ENCODE measurements around the gene CCDC110.
A peak's percentile ranks its signal among the peaks of the same experiment; 100 is the strongest.

CCDC110 gene

GRCh38 chr4:185456131-185456530 lies 15.4 kb downstream of the CCDC110 start:
- no peak overlapping the region for H3K27ac ChIP-seq (ENCODE audit: low read depth, low read length)
- H3K4me3 ChIP-seq (ENCODE audit: low read length), result no peak overlapping the region
- H3K9ac ChIP-seq (ENCODE audit: low read depth, low read length), result no peak overlapping the region
- H3K4me1 ChIP-seq (ENCODE audit: insufficient read depth, low read length), result peaks cover 9% of the 10 kb centered on the region; the same call in 1 of the 2 replicates
- 50% methylated on average over 2 of the region's 2 CpGs for WGBS
- no peaks in the 10 kb centered on the region for H3K9me3 ChIP-seq (ENCODE audit: insufficient read depth, low read depth, low read length)
- no peaks in the 10 kb centered on the region for H3K27me3 ChIP-seq (ENCODE audit: insufficient read depth, low read length)
- no peaks in the 10 kb centered on the region for H3K36me3 ChIP-seq (ENCODE audit: insufficient read depth, low read length)

DNA sequence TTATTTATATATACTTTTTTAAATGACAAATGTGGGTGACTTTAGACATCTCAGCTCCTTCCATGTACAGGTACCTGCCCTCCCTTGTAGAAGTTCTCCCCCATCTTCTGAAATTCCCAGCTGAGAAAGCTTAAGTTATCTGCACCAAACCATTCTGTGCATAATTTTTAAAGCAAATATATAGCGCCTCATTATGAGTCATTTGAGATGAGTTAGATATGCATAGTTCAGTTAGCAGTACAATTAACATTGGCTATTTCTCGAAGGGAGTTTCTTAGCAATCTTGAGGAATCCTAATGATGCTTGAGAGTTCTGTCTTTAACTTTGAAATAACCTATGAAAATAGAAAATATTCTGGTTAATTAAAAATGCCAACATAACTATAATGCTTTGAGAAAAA lies 26.3 kb downstream of the CCDC110 start:
- Histone ChIP-seq H3K36me3 (ENCODE audit: insufficient read depth, low read length) (no peaks in the 10 kb centered on the region), H3K27ac (ENCODE audit: low read depth, low read length) (no peak overlapping the region), H3K9me3 (ENCODE audit: insufficient read depth, low read depth, low read length) (no peaks in the 10 kb centered on the region), H3K27me3 (ENCODE audit: insufficient read depth, low read length) (no peaks in the 10 kb centered on the region), H3K4me1 (ENCODE audit: insufficient read depth, low read length) (no peaks in the 10 kb centered on the region), H3K4me3 (ENCODE audit: low read length) (no peak overlapping the region), H3K9ac (ENCODE audit: low read depth, low read length) (no peak overlapping the region)
- WGBS, result 96% methylated on average over 2 of the region's 2 CpGs

DNA sequence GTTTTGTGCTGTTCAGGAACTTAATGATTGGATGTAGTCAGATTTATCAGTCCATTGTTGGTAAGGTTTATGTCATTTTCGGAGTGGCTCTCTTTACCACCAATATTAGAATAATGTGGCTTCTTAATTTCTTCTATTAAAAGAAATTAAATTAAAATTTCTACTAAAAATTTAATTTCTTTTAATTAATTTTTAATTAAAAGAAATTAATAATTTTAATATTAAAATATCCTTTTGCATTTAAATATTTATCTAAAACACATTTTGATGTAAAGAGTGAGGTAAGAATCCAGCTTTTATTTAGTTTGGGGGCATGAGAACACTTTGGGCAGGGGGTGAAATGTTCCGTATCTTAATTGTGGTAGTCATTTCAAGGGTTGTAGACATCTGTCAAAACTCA lies 30.1 kb downstream of the CCDC110 start:
- WGBS, result 100% methylated on average over 1 of the region's 2 CpGs
- Histone ChIP-seq H3K36me3 (ENCODE audit: insufficient read depth, low read length) (no peaks in the 10 kb centered on the region), H3K4me3 (ENCODE audit: low read length) (no peak overlapping the region), H3K27ac (ENCODE audit: low read depth, low read length) (no peak overlapping the region), H3K27me3 (ENCODE audit: insufficient read depth, low read length) (no peaks in the 10 kb centered on the region), H3K4me1 (ENCODE audit: insufficient read depth, low read length) (no peaks in the 10 kb centered on the region), H3K9me3 (ENCODE audit: insufficient read depth, low read depth, low read length) (no peaks in the 10 kb centered on the region), H3K9ac (ENCODE audit: low read depth, low read length) (no peak overlapping the region)

- no peaks in the 10 kb centered on the region for H3K27me3 ChIP-seq (ENCODE audit: insufficient read depth, low read length)
- no peaks in the 10 kb centered on the region for H3K36me3 ChIP-seq (ENCODE audit: insufficient read depth, low read length)
- no peak overlapping the region for H3K9ac ChIP-seq (ENCODE audit: low read depth, low read length)
- H3K27ac ChIP-seq (ENCODE audit: low read depth, low read length), result no peak overlapping the region
- H3K4me1 ChIP-seq (ENCODE audit: insufficient read depth, low read length), result no peaks in the 10 kb centered on the region
- no peak overlapping the region for H3K4me3 ChIP-seq (ENCODE audit: low read length)
- H3K9me3 ChIP-seq (ENCODE audit: insufficient read depth, low read depth, low read length), result no peaks in the 10 kb centered on the region
These were observed 33.7 kb downstream of the CCDC110 start for GRCh38 chr4:185437809-185438208.

- Histone ChIP-seq H3K4me1 (ENCODE audit: insufficient read depth, low read length) (no peaks in the 10 kb centered on the region), H3K9me3 (ENCODE audit: insufficient read depth, low read depth, low read length) (no peaks in the 10 kb centered on the region), H3K27me3 (ENCODE audit: insufficient read depth, low read length) (no peaks in the 10 kb centered on the region), H3K4me3 (ENCODE audit: low read length) (no peak overlapping the region), H3K27ac (ENCODE audit: low read depth, low read length) (no peak overlapping the region), H3K9ac (ENCODE audit: low read depth, low read length) (no peak overlapping the region), H3K36me3 (ENCODE audit: insufficient read depth, low read length) (no peaks in the 10 kb centered on the region)
These were observed 36.1 kb downstream of the CCDC110 start for GRCh38 chr4:185435466-185435865.

DNA sequence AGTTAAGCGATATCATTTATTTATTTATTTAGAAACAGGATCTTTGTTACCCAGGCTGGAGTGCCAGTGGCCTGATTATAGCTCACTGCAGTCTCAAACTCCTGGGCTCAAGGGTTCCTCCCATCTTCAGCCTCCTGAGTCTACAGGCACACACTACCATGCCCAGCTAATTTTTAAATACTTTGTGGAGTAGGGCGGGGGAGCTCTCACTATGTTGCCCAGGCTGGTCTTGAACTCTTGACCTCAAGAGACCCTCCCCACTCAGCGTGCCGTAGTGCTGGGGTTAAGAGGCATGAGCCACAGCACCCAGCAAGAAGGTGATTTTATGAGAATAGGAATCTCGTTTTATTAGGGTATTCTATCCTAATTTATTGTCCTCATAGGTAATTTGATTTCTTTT lies 41.9 kb downstream of the CCDC110 start:
- H3K9me3 ChIP-seq (ENCODE audit: insufficient read depth, low read depth, low read length), result no peaks in the 10 kb centered on the region
- no peak overlapping the region for H3K27ac ChIP-seq (ENCODE audit: low read depth, low read length)
- 100% methylated on average over 3 of the region's 5 CpGs for WGBS
- H3K9ac ChIP-seq (ENCODE audit: low read depth, low read length), result no peak overlapping the region
- H3K4me1 ChIP-seq (ENCODE audit: insufficient read depth, low read length), result 0 out of 2 replicates have a peak, but pooled peaks cover 5% of the 10 kb centered on the region
- H3K36me3 ChIP-seq (ENCODE audit: insufficient read depth, low read length), result no peaks in the 10 kb centered on the region
- H3K27me3 ChIP-seq (ENCODE audit: insufficient read depth, low read length), result no peaks in the 10 kb centered on the region
- no peak overlapping the region for H3K4me3 ChIP-seq (ENCODE audit: low read length)

DNA sequence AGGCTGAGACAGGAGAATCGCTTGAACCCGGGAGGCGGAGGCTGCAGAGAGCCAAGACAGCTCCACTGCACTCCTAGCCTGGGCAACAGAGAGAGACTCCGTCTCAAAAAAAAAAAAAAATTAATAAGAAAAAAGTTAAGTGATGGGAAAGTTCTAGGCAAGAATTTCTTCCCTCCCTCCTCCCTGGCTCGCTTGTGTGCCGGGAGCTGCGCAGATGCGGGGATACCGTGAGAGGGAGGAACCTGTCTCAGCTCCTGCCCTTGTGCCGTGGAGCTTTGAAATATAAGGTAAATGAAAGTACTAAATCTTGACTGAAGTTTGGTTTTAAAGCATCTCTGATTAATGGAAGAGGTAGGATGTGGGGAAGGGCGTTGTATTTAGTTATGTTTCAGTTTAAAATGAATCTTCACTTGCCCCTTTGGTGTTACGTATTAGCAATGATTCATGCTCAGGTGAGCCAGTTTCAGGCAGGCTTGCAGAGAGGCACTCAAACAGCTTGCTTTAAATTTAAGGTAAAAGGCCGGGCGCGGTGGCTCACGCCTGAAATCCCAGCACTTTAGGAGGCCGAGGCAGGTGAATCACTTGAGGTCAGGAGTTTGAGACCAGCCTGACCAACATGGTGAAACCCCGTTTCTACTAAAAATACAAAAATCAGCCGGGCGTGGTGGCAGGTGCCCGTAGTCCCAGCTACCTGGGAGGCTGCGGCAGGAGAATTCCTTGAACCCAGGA lies 44.4 kb downstream of the CCDC110 start:
- Histone ChIP-seq H3K4me1 (ENCODE audit: insufficient read depth, low read length) (0 out of 2 replicates have a peak, but pooled peaks cover 5% of the 10 kb centered on the region), H3K9me3 (ENCODE audit: insufficient read depth, low read depth, low read length) (no peaks in the 10 kb centered on the region), H3K4me3 (ENCODE audit: low read length) (no peak overlapping the region), H3K36me3 (ENCODE audit: insufficient read depth, low read length) (peaks cover 4% of the 10 kb centered on the region; the same call in 1 of the 2 replicates), H3K9ac (ENCODE audit: low read depth, low read length) (no peak overlapping the region), H3K27ac (ENCODE audit: low read depth, low read length) (no peak overlapping the region), H3K27me3 (ENCODE audit: insufficient read depth, low read length) (no peaks in the 10 kb centered on the region)
- 92% methylated on average over 21 of the region's 22 CpGs for WGBS

DNA sequence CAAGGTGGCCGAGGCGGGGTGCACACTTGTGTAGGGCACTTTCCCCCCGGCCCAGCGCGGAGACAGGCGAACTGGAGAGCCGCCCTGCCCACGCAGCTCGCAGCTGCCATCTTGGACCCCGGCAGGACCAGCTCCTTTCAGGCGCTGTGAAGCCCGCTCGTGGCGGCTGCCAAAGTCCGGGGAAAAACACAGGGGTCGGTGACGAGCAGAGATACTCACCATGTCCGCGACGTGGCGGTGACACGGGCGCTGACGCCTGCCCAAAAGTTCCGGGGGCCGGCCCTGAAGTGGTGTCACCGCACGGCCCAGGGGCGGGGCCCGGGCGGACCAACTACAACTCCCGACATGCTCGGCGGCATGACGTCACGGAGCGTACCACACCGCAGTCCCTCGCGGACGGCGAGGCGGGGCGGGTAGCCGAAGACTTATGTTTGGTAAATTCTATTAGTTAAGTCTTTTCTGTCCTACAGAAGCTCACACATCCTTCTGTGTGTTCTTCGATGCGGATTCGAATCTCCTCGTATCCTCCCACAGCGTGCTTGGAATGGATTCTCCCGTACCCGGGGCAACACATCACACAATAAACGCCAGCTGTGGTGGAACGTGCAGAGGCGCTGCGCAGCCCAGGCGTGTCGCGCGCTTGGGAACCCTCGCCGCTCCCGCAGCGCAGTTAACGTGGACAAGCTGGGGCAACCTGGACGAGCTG lies 45.7 kb downstream of the CCDC110 start, which contains the start of gene UFSP2:
TSS of gene UFSP2 (minus strand) at position 318 of the 706 bp plus-strand sequence. CDS start at position 222, 96 bp downstream.
- Histone ChIP-seq H3K27ac (ENCODE audit: low read depth, low read length) (peak within 1 kb of the TSS; percentile 96), H3K27me3 (ENCODE audit: insufficient read depth, low read length) (no peaks in the 10 kb centered on the region), H3K4me3 (ENCODE audit: low read length) (peak within 1 kb of the TSS; percentile 92), H3K4me1 (ENCODE audit: insufficient read depth, low read length) (0 out of 2 replicates have a peak, but pooled peaks cover 5% of the 10 kb centered on the region), H3K36me3 (ENCODE audit: insufficient read depth, low read length) (peaks cover 15% of the 10 kb centered on the region; the same call in 1 of the 2 replicates), H3K9ac (ENCODE audit: low read depth, low read length) (peak within 1 kb of the TSS; percentile 100), H3K9me3 (ENCODE audit: insufficient read depth, low read depth, low read length) (no peaks in the 10 kb centered on the region)
- WGBS, result under 1% methylated on average over 63 of the region's 66 CpGs

- peak overlapping the region; percentile 96 for H3K27ac ChIP-seq (ENCODE audit: low read depth, low read length)
These were observed 46.5 kb downstream of the CCDC110 start for GRCh38 chr4:185424905-185425646.

DNA sequence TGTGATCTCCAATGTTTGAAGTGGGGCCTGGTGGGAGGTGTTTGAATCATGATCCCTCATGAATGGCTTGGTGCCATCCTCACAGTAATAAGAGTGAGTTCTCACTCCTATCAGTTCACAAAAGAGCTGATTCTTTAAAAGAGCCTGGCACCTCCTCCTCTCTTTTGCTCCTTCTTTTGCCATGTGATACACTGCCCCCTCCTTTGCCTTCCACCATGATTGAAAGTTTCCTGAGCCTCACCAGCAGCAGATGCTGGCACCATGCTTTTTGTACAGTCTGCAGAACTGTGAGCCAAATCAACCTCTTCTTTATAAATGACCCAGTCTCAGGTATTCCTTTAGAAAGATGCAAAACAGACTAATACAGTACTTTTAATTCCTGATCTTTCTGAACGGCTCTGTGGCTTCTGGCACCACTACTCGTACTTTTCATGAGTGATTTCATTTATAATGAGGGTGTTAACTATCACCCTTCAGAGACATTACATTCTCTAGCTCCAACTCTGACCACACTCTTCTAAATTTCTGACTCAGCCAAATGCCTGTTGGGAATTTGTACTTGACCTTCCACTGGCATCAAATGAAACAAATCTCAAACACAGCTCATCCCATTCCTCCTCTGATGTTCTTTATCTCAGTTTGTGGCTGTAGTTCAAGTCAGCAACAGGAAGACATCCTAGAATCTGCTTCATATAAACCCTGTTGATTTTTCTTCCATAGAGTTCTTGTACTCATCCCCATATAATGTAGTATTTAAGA lies 50.0 kb downstream of the CCDC110 start:
- Histone ChIP-seq H3K4me1 (ENCODE audit: insufficient read depth, low read length) (0 out of 2 replicates have a peak, but pooled peaks cover 5% of the 10 kb centered on the region), H3K27ac (ENCODE audit: low read depth, low read length) (no peak overlapping the region), H3K27me3 (ENCODE audit: insufficient read depth, low read length) (no peaks in the 10 kb centered on the region), H3K9ac (ENCODE audit: low read depth, low read length) (no peak overlapping the region), H3K36me3 (ENCODE audit: insufficient read depth, low read length) (peaks cover 45% of the 10 kb centered on the region), H3K4me3 (ENCODE audit: low read length) (no peak overlapping the region), H3K9me3 (ENCODE audit: insufficient read depth, low read depth, low read length) (no peaks in the 10 kb centered on the region)
- no CpG with 5 or more reads among the region's 2 CpGs for WGBS

More at GRCh38 chr4:185424905-185425646, 46.5 kb downstream of the CCDC110 start:
- Histone ChIP-seq H3K9ac (ENCODE audit: low read depth, low read length) (peak overlapping the region; percentile 100), H3K27me3 (ENCODE audit: insufficient read depth, low read length) (no peaks in the 10 kb centered on the region), H3K4me3 (ENCODE audit: low read length) (peak overlapping the region; percentile 92), H3K9me3 (ENCODE audit: insufficient read depth, low read depth, low read length) (no peaks in the 10 kb centered on the region), H3K36me3 (ENCODE audit: insufficient read depth, low read length) (peaks cover 21% of the 10 kb centered on the region; the same call in 1 of the 2 replicates), H3K4me1 (ENCODE audit: insufficient read depth, low read length) (0 out of 2 replicates have a peak, but pooled peaks cover 5% of the 10 kb centered on the region)
- 24% methylated on average over 13 of the region's 13 CpGs for WGBS
